Heart left ventricle (tissue), 16 donors: ENCODE data around the gene ZNHIT6. TPM values are rescaled to one million over a fixed set of nuclear protein-coding genes. Genes with fewer than 3 reads are reported as not detected.

Experiments
- ATAC-seq, 4 donors: fragments of 200-7000 bp; cut with Tn5 transposase; one replicate each; pipeline ENCODE4 v1.9.1; 2020 to 2022; ENCODE audit warnings: moderate library complexity in 4 of 4, mild to moderate bottlenecking in 3 of 4, moderate number of reproducible peaks in 1 of 4
- DNase-seq, 5 donors: peaks; one replicate each; pipeline ENCODE4 v3.0.0-alpha.2; 2020
- H3K27ac ChIP-seq, 12 donors: fragments of 200-600 bp; sonication (generic) in 4 of 12; one replicate each; pipeline versions ENCODE4 v1.5.0 to v1.8.0; 2016 to 2022; ENCODE audit warnings: mild to moderate bottlenecking in 2 of 12
- H3K27me3 ChIP-seq, 9 donors: fragments of 200-600 bp; sonication (generic) in 2 of 9; one replicate each; pipeline versions ENCODE4 v1.5.1 to v1.8.0; 2016 to 2022; ENCODE audit warnings: mild to moderate bottlenecking in 3 of 9
- H3K36me3 ChIP-seq, 9 donors: fragments of 200-600 bp; sonication (generic) in 2 of 9; one replicate each; pipeline versions ENCODE4 v1.5.0 to v1.8.0; 2018 to 2022; ENCODE audit warnings: mild to moderate bottlenecking in 2 of 9
- H3K4me1 ChIP-seq, 12 donors: fragments of 200-600 bp; sonication (generic) in 4 of 12; one replicate each; pipeline versions ENCODE4 v1.5.0 to v1.8.0; 2016 to 2022; ENCODE audit warnings: mild to moderate bottlenecking in 3 of 12
- H3K4me3 ChIP-seq, 12 donors: fragments of 200-600 bp; sonication (generic) in 4 of 12; one replicate each; pipeline versions ENCODE4 v1.5.0 to v1.8.0; 2017 to 2022; ENCODE audit warnings: mild to moderate bottlenecking in 9 of 12, moderate library complexity in 4 of 12
- H3K9me3 ChIP-seq, 12 donors: fragments of 200-600 bp; sonication (generic) in 4 of 12; one replicate each; pipeline versions ENCODE4 v1.5.0 to v1.8.0; 2016 to 2022; ENCODE audit warnings: mild to moderate bottlenecking in 1 of 12
- CTCF ChIP-seq, 12 donors: fragments of 200-600 bp; sonication (generic) in 4 of 12; IDR thresholded peaks; one replicate each; pipeline versions ENCODE4 v1.5.0 to v1.8.0; 2018 to 2022; ENCODE audit warnings: antibody characterized with exemption in 12 of 12, mild to moderate bottlenecking in 5 of 12
- POLR2A ChIP-seq, 2 donors: fragments of 450-650 bp; IDR thresholded peaks; one replicate each; pipeline ENCODE4 v1.6.1; 2017; ENCODE audit warnings: antibody characterized with exemption in 2 of 2, mild to moderate bottlenecking in 2 of 2, moderate library complexity in 2 of 2
- WGBS, 4 donors: extraction: QIAGEN DNeasy Blood & Tissue Kit in 2 of 4; methylation state at CpG; one replicate each; pipeline versions ENCODE4 v1.1.5 to v1.1.7; 2013 to 2018; 5-methylcytosine and 5-hydroxymethylcytosine counted together
- intact Hi-C, 10 donors: fragments of 100-400 bp; cut with DNase I; formaldehyde crosslinking; loops; one replicate each; pipeline versions ENCODE4 v1.11.1 to v1.14.2; 2022
- polyA plus RNA-seq, 2 donors: library from polyadenylated mRNA; stranded (reverse); fragments of 200-250 nt; gene quantifications; one replicate each; pipeline ENCODE4 v1.2.3, GENCODE V29; 2013
- total RNA-seq, 9 donors: library from RNA; depleted of rRNA in 2 of 9; stranded (reverse); fragments of >200 nt in 2 of 9; fragmentation: NEBNext Ultra II Directional in 3 of 9; extraction: Animal tissue kit (Norgen Biotek cat#: 25700) in 3 of 9; gene quantifications; one replicate each; pipeline versions ENCODE4 v1.1.0 to v1.2.4, GENCODE V29; 2016 to 2023
- donor health status: ischemic (EF 13 %, LVEDD 7.1; RV severe dilation, severe dysfunction).
- donor health status: healthy with polysubstance abuse.
- donor health status: DM: no; HTN: yes; CAD: no.
- donor health status: DM: no; HTN: no; CAD: no.
- donor health status: ischemic (EF 25% LVEDD 6.9; RV normal size, moderate dysfunction).
- donor health status: ischemic (EF 25% LVEDD 5.7; RV mildly dilated, moderate dysfunction).
- donor health status: healthy.
- donor health status: DM: yes; HTN: yes; CAD: no.
- donor health status: ischemic (EF 35%, LVEDD 5.7; RV mildly dilated, moderate dysfunction).
- donor health status: nonischemic (EF 11% LVEDD 7.7; RV severe dilation, severe dysfunction).
- donor health status: DM: yes; HTN: yes; CAD: no.
- donor health status: PGD.
- donor health status: ischemic (EF 29% LVEDD 5.4; RV normal size, mild dysfunction).
- donor health status: nonischemic (EF 23%, LVEDD 6.1; RV moderate dilation, normal function).

The ZNHIT6 gene
- total and polyA plus RNA-seq, 11 donors, result 7.1 to 12.8 (median 9.9) TPM

- TF ChIP-seq CTCF (IDR thresholded peaks at IDR 0.05) (no peak), POLR2A (IDR thresholded peaks at IDR 0.05) (no peak)
- intact Hi-C loops, result loop anchor here in 1 of 10 donors (5.0 kb wide), 1 partner anchor 78 kb away; no protein-coding TSS in a partner anchor
- H3K4me3 ChIP-seq, result no peak overlapping the region
- H3K36me3 ChIP-seq, result no peaks in the 10 kb centered on the region
- H3K27me3 ChIP-seq, result no peaks in the 10 kb centered on the region
- ATAC-seq (no peak), DNase-seq (no peak)
- WGBS, 4 donors, result 87 to 92% (median 91%) methylated on average over 3 of the region's 3 CpGs
- H3K9me3 ChIP-seq, result no peaks in the 10 kb centered on the region
- H3K27ac ChIP-seq, result no peak overlapping the region
- H3K4me1 ChIP-seq, result no peaks in the 10 kb centered on the region
These were observed 103.8 kb downstream of the ZNHIT6 start for GRCh38 chr1:85604298-85604997.

GRCh38 chr1:85603086-85603880 is 105.0 kb downstream of the ZNHIT6 start:
- intact Hi-C loops, result loop anchor here in 1 of 10 donors (5.0 kb wide), 1 partner anchor 79 kb away; no protein-coding TSS in a partner anchor
- no peak overlapping the region for H3K4me3 ChIP-seq
- no peaks in the 10 kb centered on the region for H3K27me3 ChIP-seq
- ATAC-seq, result no peak
- no peak overlapping the region for H3K27ac ChIP-seq
- TF ChIP-seq POLR2A (IDR thresholded peaks at IDR 0.05) (no peak), CTCF (IDR thresholded peaks at IDR 0.05) (no peak)
- no peaks in the 10 kb centered on the region for H3K9me3 ChIP-seq
- WGBS, 4 donors, result 72 to 87% (median 79%) methylated on average over 7 of the region's 7 CpGs
- no peak for DNase-seq
- H3K36me3 ChIP-seq, result no peaks in the 10 kb centered on the region
- no peaks in the 10 kb centered on the region for H3K4me1 ChIP-seq

- no peak for TF ChIP-seq POLR2A (IDR thresholded peaks at IDR 0.05)
- no peak for TF ChIP-seq CTCF (IDR thresholded peaks at IDR 0.05)
- Histone ChIP-seq H3K27ac (no peak overlapping the region), H3K36me3 (no peaks in the 10 kb centered on the region), H3K9me3 (no peaks in the 10 kb centered on the region), H3K4me1 (no peaks in the 10 kb centered on the region), H3K27me3 (no peaks in the 10 kb centered on the region), H3K4me3 (no peak overlapping the region)
- intact Hi-C loops, result loop anchor here in 1 of 10 donors (5.0 kb wide), 1 partner anchor 80 kb away; no protein-coding TSS in a partner anchor
- ATAC-seq, result no peak
- 72 to 92% (median 81%) methylated on average over 4 of the region's 4 CpGs for WGBS, 4 donors
- DNase-seq, result no peak
These were observed 105.7 kb downstream of the ZNHIT6 start for GRCh38 chr1:85602571-85602970.

- intact Hi-C loops, result loop anchor here in 1 of 10 donors (5.0 kb wide), 1 partner anchor 80 kb away; no protein-coding TSS in a partner anchor
- Histone ChIP-seq H3K27ac (no peak overlapping the region), H3K27me3 (no peaks in the 10 kb centered on the region), H3K9me3 (no peaks in the 10 kb centered on the region), H3K36me3 (no peaks in the 10 kb centered on the region), H3K4me3 (no peak overlapping the region), H3K4me1 (no peaks in the 10 kb centered on the region)
- 70 to 91% (median 71%) methylated on average over 4 of the region's 4 CpGs for WGBS, 4 donors
- DNase-seq (no peak), ATAC-seq (no peak)
- TF ChIP-seq POLR2A (IDR thresholded peaks at IDR 0.05), result no peak
- TF ChIP-seq CTCF (IDR thresholded peaks at IDR 0.05), result no peak
These were observed 106.3 kb downstream of the ZNHIT6 start for GRCh38 chr1:85601901-85602300.
